ENCODE measurements around the gene AKAP13.

The AKAP13 gene

GRCh38 chr15:85764649-85765277 lies 384.4 kb downstream of the AKAP13 start:
- no peak for DNase-seq (ENCODE audit: low read depth in 2 of 2, low spot score in 1 of 2)

- no peak for DNase-seq (ENCODE audit: low read depth in 2 of 2, low spot score in 1 of 2)
Measured at GRCh38 chr15:85766001-85766831, 385.8 kb downstream of the AKAP13 start.

- DNase-seq (ENCODE audit: low read depth in 2 of 2, low spot score in 1 of 2), result no peak
Measured at GRCh38 chr15:85767785-85768529, 387.6 kb downstream of the AKAP13 start.

DNA sequence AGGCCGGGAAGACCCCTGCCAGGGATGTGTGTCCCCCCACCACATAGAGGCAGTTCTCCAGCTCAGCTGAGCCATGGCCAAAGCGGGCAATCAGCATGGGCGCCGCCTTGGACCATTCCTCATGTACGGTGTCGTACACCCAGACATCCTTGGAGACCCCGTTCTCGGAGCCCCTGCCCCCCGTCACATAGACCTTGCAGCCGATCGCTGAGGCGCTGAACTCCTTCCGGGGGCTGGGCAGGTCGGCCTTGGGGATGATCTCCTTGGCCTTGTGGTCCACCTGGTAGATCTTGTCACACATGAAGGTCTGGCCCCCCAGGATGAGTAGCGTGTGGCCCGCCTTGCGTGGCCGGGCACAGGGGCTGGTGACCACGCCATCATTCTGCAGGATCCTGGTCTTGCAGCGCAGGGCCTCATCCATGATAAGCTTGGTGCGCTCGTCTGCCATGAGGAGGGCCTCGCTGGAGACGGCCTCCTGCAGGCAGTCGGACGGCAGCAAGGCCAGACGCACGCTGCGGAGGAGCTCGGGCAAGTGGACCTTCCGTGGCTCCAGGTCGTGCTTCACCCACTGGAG lies 388.3 kb downstream of the AKAP13 start:
- DNase-seq (ENCODE audit: low read depth in 2 of 2, low spot score in 1 of 2), result no peak

GRCh38 chr15:85769182-85769900 lies 388.9 kb downstream of the AKAP13 start:
- DNase-seq (ENCODE audit: low read depth in 2 of 2, low spot score in 1 of 2), result no peak

DNA sequence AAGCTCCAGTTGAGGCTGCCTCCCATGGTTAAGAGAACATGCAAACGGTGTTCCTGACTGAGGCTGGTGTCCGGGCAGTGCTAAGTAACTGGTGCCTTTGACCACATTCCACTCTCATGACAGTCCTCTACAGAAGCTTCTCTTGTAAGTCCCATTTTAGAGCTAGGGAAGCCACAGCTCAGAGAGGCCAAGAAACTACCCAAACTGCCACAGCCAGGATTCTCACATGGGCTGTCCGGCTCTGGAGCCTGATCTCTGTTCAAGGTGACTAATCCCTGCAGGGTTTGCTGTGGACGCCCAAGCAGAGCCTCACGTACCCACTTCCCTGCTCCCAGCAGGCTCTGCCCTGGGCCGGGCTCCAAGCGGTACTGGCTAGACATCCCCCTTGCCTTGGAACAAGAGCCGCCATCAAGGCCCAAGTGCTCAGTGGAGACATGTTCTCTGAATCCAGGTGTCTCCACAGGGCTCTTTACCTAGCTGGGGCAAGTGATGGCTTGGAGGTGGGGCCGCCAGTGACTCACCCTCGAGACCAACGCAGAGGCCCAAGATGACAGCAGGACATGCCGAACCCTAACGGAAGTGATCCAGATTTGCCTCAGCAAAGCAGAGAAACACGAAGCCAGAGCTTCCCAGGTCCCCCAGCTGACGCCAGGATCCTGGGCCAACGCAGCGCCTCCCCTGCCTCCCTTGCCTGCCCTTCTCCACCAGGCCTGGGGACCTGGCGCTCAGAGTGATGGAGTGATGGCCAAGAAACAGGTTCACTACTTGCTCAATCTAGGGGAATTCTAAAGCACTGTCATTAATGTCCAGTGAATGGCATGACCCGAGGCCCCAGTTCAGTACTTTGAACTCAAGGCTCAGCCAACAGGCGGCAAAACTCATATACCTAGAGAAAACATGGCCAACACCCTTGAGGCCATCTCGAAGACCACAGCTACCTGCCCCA lies 390.0 kb downstream of the AKAP13 start:
- no peak for DNase-seq (ENCODE audit: low read depth in 2 of 2, low spot score in 1 of 2)

DNA sequence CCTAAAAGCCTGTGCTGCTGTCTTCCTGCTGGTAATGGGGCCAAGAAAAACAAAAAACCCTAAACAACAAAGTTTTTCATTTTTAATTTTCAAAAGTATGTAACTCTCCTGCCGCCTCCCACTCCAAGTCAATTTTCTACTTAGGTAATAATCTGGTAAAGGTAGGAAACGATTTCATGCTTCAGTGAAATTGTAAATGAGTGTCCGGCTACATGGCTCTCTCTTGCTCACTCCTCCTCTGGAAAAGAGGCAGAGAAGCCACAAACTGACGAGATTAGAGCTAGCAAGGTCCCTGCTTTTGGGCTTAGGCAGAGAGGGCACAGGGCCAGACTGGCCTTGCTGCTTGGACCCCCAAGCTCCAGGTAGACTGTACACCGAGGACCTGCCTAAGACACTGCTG lies 390.9 kb downstream of the AKAP13 start:
- no peak for DNase-seq (ENCODE audit: low read depth in 2 of 2, low spot score in 1 of 2)

- no peak for DNase-seq (ENCODE audit: low read depth in 2 of 2, low spot score in 1 of 2)
Measured at GRCh38 chr15:85771781-85772445, 391.5 kb downstream of the AKAP13 start.

DNA sequence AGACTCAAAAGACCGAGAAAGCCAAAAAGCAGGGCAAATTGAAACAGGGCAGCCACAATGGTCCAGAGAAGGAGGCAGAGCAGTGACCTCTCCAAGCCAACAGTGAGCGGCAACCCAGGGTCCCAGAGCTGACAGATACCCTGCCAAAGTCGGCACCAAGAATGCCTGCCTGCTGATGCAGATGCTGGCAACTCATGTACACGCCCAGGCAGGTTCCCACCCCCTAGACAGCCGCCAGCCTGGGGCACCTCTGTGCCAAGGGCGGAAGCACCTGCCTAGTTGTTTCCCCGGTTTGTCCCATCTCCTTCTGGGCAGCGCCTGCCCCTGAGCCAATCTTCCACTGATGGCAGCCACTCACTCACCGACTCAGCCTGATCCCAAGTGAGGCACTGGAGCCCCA lies 392.3 kb downstream of the AKAP13 start:
- no peak for DNase-seq (ENCODE audit: low read depth in 2 of 2, low spot score in 1 of 2)

GRCh38 chr15:85773249-85773648 lies 392.8 kb downstream of the AKAP13 start:
- no peak for DNase-seq (ENCODE audit: low read depth in 2 of 2, low spot score in 1 of 2)

- DNase-seq (ENCODE audit: low read depth in 2 of 2, low spot score in 1 of 2), result no peak
Measured at GRCh38 chr15:85773970-85774369, 393.6 kb downstream of the AKAP13 start.

- DNase-seq (ENCODE audit: low read depth in 2 of 2, low spot score in 1 of 2), result no peak
Measured at GRCh38 chr15:85777250-85778106, 397.1 kb downstream of the AKAP13 start.

DNA sequence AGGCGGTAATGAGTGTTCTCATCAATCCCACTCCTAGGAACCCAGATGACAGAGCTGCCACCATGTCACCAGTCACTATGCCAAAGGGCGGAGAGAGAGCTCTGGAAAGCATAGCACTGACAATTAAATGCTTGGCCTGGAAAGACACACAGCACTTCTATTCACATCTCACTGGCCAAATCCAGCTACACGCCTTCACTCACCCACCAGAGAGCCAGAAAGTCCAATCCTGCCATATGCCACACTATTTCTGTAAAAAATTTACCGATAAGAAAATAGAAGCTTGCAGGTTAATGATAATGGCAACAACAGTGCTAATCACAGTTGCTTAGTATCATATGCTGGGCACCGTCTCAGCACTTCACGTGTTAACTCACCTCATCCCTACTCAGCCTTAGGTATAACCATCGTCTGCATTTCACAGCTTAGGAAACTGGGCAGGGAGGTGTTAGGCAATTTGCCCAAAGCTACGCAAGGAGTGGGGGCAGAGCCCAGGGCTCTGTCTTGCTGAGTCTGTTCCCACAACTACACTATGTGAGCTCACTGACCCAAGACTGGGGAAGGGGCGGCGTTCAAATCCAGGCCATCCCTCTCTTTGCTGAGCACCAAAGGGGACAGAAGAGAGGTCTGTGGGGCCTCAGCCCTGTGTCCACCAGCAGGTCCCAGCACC lies 397.8 kb downstream of the AKAP13 start:
- no peak for DNase-seq (ENCODE audit: low read depth in 2 of 2, low spot score in 1 of 2)

DNA sequence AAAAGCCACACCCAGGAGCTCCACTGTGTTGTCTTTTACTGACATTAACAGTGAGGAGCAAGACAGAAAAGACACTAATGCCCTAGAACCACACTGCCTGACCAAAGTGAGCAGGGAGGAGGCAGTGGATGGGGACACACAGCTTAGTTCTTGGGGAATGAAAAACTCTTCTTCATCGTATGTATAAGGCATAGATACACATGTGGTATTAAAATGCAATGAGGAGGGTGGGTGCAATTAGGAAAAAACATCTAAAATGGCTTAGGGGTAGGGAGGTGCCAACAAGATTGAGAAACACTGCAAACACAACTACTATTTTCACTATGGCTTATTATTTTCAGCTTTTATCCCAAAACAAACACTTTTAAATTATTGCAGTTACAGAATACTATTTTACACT lies 398.8 kb downstream of the AKAP13 start:
- DNase-seq (ENCODE audit: low read depth in 2 of 2, low spot score in 1 of 2), result no peak

GRCh38 chr15:85780225-85780985 lies 400.0 kb downstream of the AKAP13 start:
- DNase-seq (ENCODE audit: low read depth in 2 of 2, low spot score in 1 of 2), result no peak

DNA sequence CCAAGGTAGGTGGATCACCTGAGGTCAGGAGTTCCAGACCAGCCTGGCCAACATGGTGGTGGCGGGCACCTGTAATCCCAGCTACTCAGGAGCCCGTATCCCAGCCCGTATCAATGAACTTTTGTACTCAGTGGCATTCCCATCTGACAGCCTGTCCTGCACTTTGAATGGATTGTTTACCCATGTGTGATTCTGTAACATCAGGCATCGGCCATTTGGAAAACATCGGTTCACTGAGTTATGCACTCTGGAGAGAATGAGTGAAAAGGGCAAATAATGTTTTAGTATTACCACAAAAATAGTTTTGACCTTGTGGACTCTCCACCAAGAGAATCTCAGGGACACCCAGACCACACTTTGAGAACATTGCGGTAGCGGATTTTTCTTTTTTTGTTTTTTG lies 400.7 kb downstream of the AKAP13 start:
- DNase-seq (ENCODE audit: low read depth in 2 of 2, low spot score in 1 of 2), result no peak

- no peak for DNase-seq (ENCODE audit: low read depth in 2 of 2, low spot score in 1 of 2)
Measured at GRCh38 chr15:85782064-85782463, 401.7 kb downstream of the AKAP13 start.

Measured in stimulated activated CD8-positive, alpha-beta memory T cell treated with anti-CD3 and anti-CD28 coated beads, Interleukin-4, amount 100 ng/mL, for 4 hours (primary cell).